KMS-11 (cell line): ENCODE results near the gene GBE1.

Experiments
- H2AFZ ChIP-seq: fragments of 200-600 bp; sonication (generic); 2 replicates; pipeline ENCODE4 v1.6.1; 2016; ENCODE audit warnings: antibody characterized with exemption, mixed run types, low read depth
- H3K27ac ChIP-seq: fragments of 200-600 bp; sonication (generic); 2 replicates; pipeline ENCODE4 v1.6.1; 2016; ENCODE audit warnings: mild to moderate bottlenecking, mixed run types
- H3K27me3 ChIP-seq: fragments of 200-600 bp; sonication (generic); 2 replicates; pipeline ENCODE4 v1.6.1; 2017; ENCODE audit warnings: mild to moderate bottlenecking, low read depth, mixed run types, moderate library complexity; ENCODE audit not compliant: insufficient read depth
- H3K36me3 ChIP-seq: fragments of 200-600 bp; sonication (generic); 2 replicates; pipeline ENCODE4 v1.6.1; 2017; ENCODE audit warnings: mild to moderate bottlenecking, mixed run types; ENCODE audit not compliant: insufficient read depth
- H3K4me1 ChIP-seq: fragments of 200-600 bp; sonication (generic); 2 replicates; pipeline ENCODE4 v1.6.1; 2016; ENCODE audit warnings: mild to moderate bottlenecking, low read depth, mixed run types; ENCODE audit not compliant: poor library complexity, severe bottlenecking
- H3K4me2 ChIP-seq: fragments of 200-600 bp; sonication (generic); 2 replicates; pipeline ENCODE4 v1.7.0; 2016; ENCODE audit warnings: mild to moderate bottlenecking, mixed run types
- H3K4me3 ChIP-seq: fragments of 200-600 bp; sonication (generic); IDR thresholded peaks from 2 replicates; pipeline ENCODE4 v1.6.1; 2017; ENCODE audit warnings: low read depth, low read length, mixed read lengths; ENCODE audit not compliant: insufficient read depth
- H3K79me2 ChIP-seq: fragments of 200-600 bp; sonication (generic); 2 replicates; pipeline ENCODE4 v1.6.1; 2016; ENCODE audit warnings: low read depth, mixed run types; ENCODE audit not compliant: insufficient read depth
- H3K9ac ChIP-seq: fragments of 200-600 bp; sonication (generic); 2 replicates; pipeline ENCODE4 v1.6.1; 2016; ENCODE audit warnings: mild to moderate bottlenecking, mixed run types
- H4K20me1 ChIP-seq: fragments of 200-600 bp; sonication (generic); 2 replicates; pipeline ENCODE4 v1.6.1; 2016; ENCODE audit warnings: mild to moderate bottlenecking, mixed run types; ENCODE audit not compliant: insufficient read depth
- CTCF ChIP-seq: fragments of 200-600 bp; sonication (generic); conservative IDR thresholded peaks from 2 replicates; pipeline ENCODE4 v1.6.1; 2017; ENCODE audit warnings: low read depth, mild to moderate bottlenecking, antibody characterized with exemption, low read length, moderate library complexity, mixed read lengths

Gene GBE1

GRCh38 chr3:81694662-81695061, 66.8 kb downstream of the GBE1 start:
- Histone ChIP-seq H3K4me3 (no peak overlapping the region), H3K4me1 (no peaks in the 10 kb centered on the region), H3K4me2 (no peak overlapping the region), H3K36me3 (no peaks in the 10 kb centered on the region), H3K27me3 (no peaks in the 10 kb centered on the region), H4K20me1 (no peaks in the 10 kb centered on the region), H2AFZ (no peak overlapping the region), H3K27ac (no peak overlapping the region), H3K9ac (no peak overlapping the region), H3K79me2 (no peaks in the 10 kb centered on the region)
- TF ChIP-seq CTCF = no peak

- Histone ChIP-seq H4K20me1 (no peaks in the 10 kb centered on the region), H3K4me2 (no peak overlapping the region), H3K27me3 (no peaks in the 10 kb centered on the region), H2AFZ (no peak overlapping the region), H3K36me3 (no peaks in the 10 kb centered on the region), H3K27ac (no peak overlapping the region), H3K79me2 (no peaks in the 10 kb centered on the region), H3K4me3 (no peak overlapping the region), H3K9ac (no peak overlapping the region), H3K4me1 (no peaks in the 10 kb centered on the region)
- TF ChIP-seq CTCF = no peak
These were observed 68.7 kb downstream of the GBE1 start for GRCh38 chr3:81692766-81693165.

- Histone ChIP-seq H2AFZ (no peak overlapping the region), H3K79me2 (no peaks in the 10 kb centered on the region), H3K4me2 (no peak overlapping the region), H3K4me3 (no peak overlapping the region), H3K4me1 (no peaks in the 10 kb centered on the region), H3K9ac (no peak overlapping the region), H3K27me3 (no peaks in the 10 kb centered on the region), H3K27ac (no peak overlapping the region), H3K36me3 (no peaks in the 10 kb centered on the region), H4K20me1 (no peaks in the 10 kb centered on the region)
- no peak for TF ChIP-seq CTCF
These were observed 71.8 kb downstream of the GBE1 start for GRCh38 chr3:81689617-81690016.

GRCh38 chr3:81684751-81685395, 76.6 kb downstream of the GBE1 start:
- H3K79me2 ChIP-seq = no peaks in the 10 kb centered on the region
- H3K9ac ChIP-seq = no peak overlapping the region
- H2AFZ ChIP-seq = no peak overlapping the region
- H3K27me3 ChIP-seq = no peaks in the 10 kb centered on the region
- no peak overlapping the region for H3K27ac ChIP-seq
- no peaks in the 10 kb centered on the region for H4K20me1 ChIP-seq
- no peak for TF ChIP-seq CTCF
- H3K4me1 ChIP-seq = no peaks in the 10 kb centered on the region
- H3K4me2 ChIP-seq = no peak overlapping the region
- no peaks in the 10 kb centered on the region for H3K36me3 ChIP-seq
- no peak overlapping the region for H3K4me3 ChIP-seq
